Liver (tissue), 9 donors: ENCODE measurements around the gene DMRTB1. TPM values are rescaled to one million over a fixed set of nuclear protein-coding genes. Genes with fewer than 3 reads are reported as not detected.

Experiments
- DNase-seq: peaks from one replicate; pipeline ENCODE4 v3.0.0-alpha.2; 2017; ENCODE audit warnings: low spot score
- H3K27ac ChIP-seq, 2 donors: one replicate each; pipeline ENCODE4 v1.7.0; 2013; ENCODE audit warnings: inconsistent platforms in 2 of 2, low read length in 2 of 2, control low read depth in 1 of 2, low read depth in 1 of 2, mild to moderate bottlenecking in 1 of 2
- H3K27me3 ChIP-seq, 4 donors: one replicate each; pipeline versions ENCODE4 v1.6.1 to v1.7.0; 2013; ENCODE audit warnings: low read length in 3 of 4, inconsistent platforms in 1 of 4, mild to moderate bottlenecking in 1 of 4, moderate library complexity in 1 of 4; ENCODE audit not compliant: control insufficient read depth in 4 of 4, insufficient read depth in 4 of 4
- H3K36me3 ChIP-seq, 4 donors: one replicate each; pipeline versions ENCODE4 v1.6.1 to v1.7.0; 2013; ENCODE audit warnings: low read length in 3 of 4, mild to moderate bottlenecking in 3 of 4, low read depth in 1 of 4, moderate library complexity in 1 of 4; ENCODE audit not compliant: control insufficient read depth in 4 of 4, insufficient read depth in 3 of 4
- H3K4me1 ChIP-seq, 4 donors: one replicate each; pipeline versions ENCODE4 v1.6.1 to v1.7.0; 2013; ENCODE audit warnings: low read length in 3 of 4, mild to moderate bottlenecking in 3 of 4, moderate library complexity in 1 of 4; ENCODE audit not compliant: control insufficient read depth in 4 of 4, insufficient read depth in 4 of 4
- H3K4me3 ChIP-seq, 3 donors: one replicate each; pipeline versions ENCODE4 v1.6.1 to v1.7.0; 2013; ENCODE audit warnings: low read length in 3 of 3, control low read depth in 1 of 3, low read depth in 1 of 3, mild to moderate bottlenecking in 1 of 3
- H3K9ac ChIP-seq, 2 donors: one replicate each; pipeline ENCODE4 v1.7.0; 2013; ENCODE audit warnings: low read length in 2 of 2, mild to moderate bottlenecking in 2 of 2, moderate library complexity in 2 of 2, control low read depth in 1 of 2, low read depth in 1 of 2
- H3K9me3 ChIP-seq, 4 donors: one replicate each; pipeline versions ENCODE4 v1.6.1 to v1.7.0; 2013; ENCODE audit warnings: low read length in 3 of 4; ENCODE audit not compliant: control insufficient read depth in 4 of 4
- ATF3 ChIP-seq: IDR thresholded peaks from 2 replicates; pipeline ENCODE4 v1.6.1; 2016; ENCODE audit warnings: antibody characterized with exemption
- CTCF ChIP-seq: fragments of 150-350 bp; IDR thresholded peaks from 2 replicates; pipeline ENCODE4 v1.5.1; 2017; ENCODE audit warnings: improper control_type of control experiment, low read depth, low read length; ENCODE audit not compliant: missing input control
- EGR1 ChIP-seq, 2 donors: IDR thresholded peaks; 2 replicates each; pipeline ENCODE4 v1.6.1; 2016 to 2018; ENCODE audit warnings: antibody characterized with exemption in 2 of 2, low read depth in 2 of 2
- FOXA1 ChIP-seq: IDR thresholded peaks from 2 replicates; pipeline ENCODE4 v1.6.1; 2016; ENCODE audit warnings: antibody characterized with exemption
- FOXA2 ChIP-seq: IDR thresholded peaks from 2 replicates; pipeline ENCODE4 v1.6.1; 2016; ENCODE audit warnings: antibody characterized with exemption
- GABPA ChIP-seq, 2 donors: IDR thresholded peaks in 1 of 2; conservative IDR thresholded peaks in 1 of 2; 2 replicates each; pipeline ENCODE4 v1.6.1; 2016; ENCODE audit warnings: antibody characterized with exemption in 2 of 2, mild to moderate bottlenecking in 1 of 2, moderate library complexity in 1 of 2
- HNF4A ChIP-seq, 2 donors: conservative IDR thresholded peaks; 2 replicates each; pipeline ENCODE4 v1.6.1; 2016; ENCODE audit warnings: antibody characterized with exemption in 2 of 2, mild to moderate bottlenecking in 2 of 2
- MAX ChIP-seq: IDR thresholded peaks from 2 replicates; pipeline ENCODE4 v1.6.1; 2016; ENCODE audit warnings: antibody characterized with exemption
- NR2F2 ChIP-seq: IDR thresholded peaks from 2 replicates; pipeline ENCODE4 v1.6.1; 2016; ENCODE audit warnings: antibody characterized with exemption
- RAD21 ChIP-seq, 2 donors: IDR thresholded peaks; 2 replicates each; pipeline ENCODE4 v1.6.1; 2016; ENCODE audit warnings: antibody characterized with exemption in 2 of 2, mild to moderate bottlenecking in 2 of 2
- REST ChIP-seq: IDR thresholded peaks from 2 replicates; pipeline ENCODE4 v1.6.1; 2016; ENCODE audit warnings: antibody characterized with exemption, mild to moderate bottlenecking
- RXRA ChIP-seq, 2 donors: IDR thresholded peaks; 2 replicates each; pipeline ENCODE4 v1.6.1; 2017 to 2018; ENCODE audit warnings: antibody characterized with exemption in 2 of 2, mild to moderate bottlenecking in 1 of 2
- TAF1 ChIP-seq: conservative IDR thresholded peaks from 2 replicates; pipeline ENCODE4 v1.6.1; 2016; ENCODE audit warnings: antibody characterized with exemption, mild to moderate bottlenecking
- YY1 ChIP-seq: IDR thresholded peaks from 2 replicates; pipeline ENCODE4 v1.6.1; 2016; ENCODE audit warnings: antibody characterized with exemption, mild to moderate bottlenecking
- ZBTB33 ChIP-seq: IDR thresholded peaks from 2 replicates; pipeline ENCODE4 v1.6.1; 2016; ENCODE audit warnings: antibody characterized with exemption
- WGBS: extraction: QIAGEN DNeasy Blood & Tissue Kit; methylation state at CpG from one replicate; pipeline ENCODE4 v1.1.7; 2013; 5-methylcytosine and 5-hydroxymethylcytosine counted together
- polyA plus RNA-seq, 2 donors: library from polyadenylated mRNA; stranded (reverse) in 1 of 2; unstranded in 1 of 2; fragments of 200-250 nt in 1 of 2; fragments of >200 nt in 1 of 2; fragmentation: Nextera tagmentation in 1 of 2; extraction: Ambion mirVana in 1 of 2; gene quantifications; one replicate each; pipeline versions ENCODE4 v1.2.1 to v1.2.3, GENCODE V29; 2013 to 2015
- total RNA-seq, 2 donors: library from RNA; depleted of rRNA; stranded (reverse); fragments of >200 nt; gene quantifications; one replicate each; pipeline ENCODE4 v1.2.3, GENCODE V29; 2014
- donor health status: healthy.
- donor health status: healthy.
- donor health status: healthy.
- donor health status: healthy.
- donor health status: healthy.

DMRTB1 gene
- total and polyA plus RNA-seq, 4 donors = not detected

- Histone ChIP-seq H3K9me3 (peaks cover 0 to 6% (median 2%) of the 10 kb centered on the region in 4 donors), H3K27me3 (no peaks in the 10 kb centered on the region), H3K9ac (no peak overlapping the region), H3K27ac (no peak overlapping the region), H3K4me3 (no peak overlapping the region), H3K36me3 (no peaks in the 10 kb centered on the region), H3K4me1 (no peaks in the 10 kb centered on the region)
- DNase-seq = no peak
- no peak for TF ChIP-seq NR2F2
Observed at GRCh38 chr1:53430779-53431178, 28.4 kb upstream of the DMRTB1 start.

- Histone ChIP-seq H3K9me3 (peaks cover 0 to 6% (median 2%) of the 10 kb centered on the region in 4 donors), H3K27me3 (peaks cover 0 to under 1% (median 0%) of the 10 kb centered on the region in 4 donors), H3K36me3 (no peaks in the 10 kb centered on the region), H3K4me1 (no peaks in the 10 kb centered on the region), H3K4me3 (no peak overlapping the region), H3K9ac (no peak overlapping the region), H3K27ac (no peak overlapping the region)
- TF ChIP-seq EGR1 (IDR thresholded peaks at IDR 0.05; ENCODE audit: low read depth in 2 of 2) (no peak), FOXA2 (no peak), CTCF (no peak), RAD21 (IDR thresholded peaks at IDR 0.05) (no peak), ZBTB33 (no peak), HNF4A (conservative IDR thresholded peaks at IDR 0.05) (no peak), REST (no peak), GABPA (IDR thresholded peaks at IDR 0.05 in 1 of 2, conservative IDR thresholded peaks at IDR 0.05 in 1 of 2) (no peak), FOXA1 (no peak), RXRA (IDR thresholded peaks at IDR 0.05) (no peak), ATF3 (no peak), YY1 (no peak), TAF1 (no peak), MAX (no peak)
- WGBS = 73% methylated on average over 4 of the region's 4 CpGs
- DNase-seq = no peak
Observed at GRCh38 chr1:53431244-53431643, 28.0 kb upstream of the DMRTB1 start.
